RWPE2 (cell line): Measurements from ENCODE around the gene ELOVL6.

ENCODE experiments used
- ATAC-seq: fragments of 200-7000 bp; cut with Tn5 transposase; 3 replicates; pipeline ENCODE4 v1.9.1; 2021; ENCODE audit warnings: low read depth
- DNase-seq: peaks from one replicate; pipeline ENCODE4 v3.0.0-alpha.2; 2020; ENCODE audit warnings: low spot score
- H3K27ac ChIP-seq: fragments of 450-650 bp; 2 replicates; pipeline ENCODE4 v1.5.1; 2017; ENCODE audit warnings: mild to moderate bottlenecking; ENCODE audit not compliant: poor library complexity, severe bottlenecking
- H3K27me3 ChIP-seq: fragments of 250-450 bp; sonication (Bioruptor Pico); 2 replicates; pipeline ENCODE4 v1.5.1; 2021; ENCODE audit warnings: mild to moderate bottlenecking, moderate library complexity; ENCODE audit not compliant: insufficient read depth, poor library complexity, severe bottlenecking
- H3K36me3 ChIP-seq: fragments of 250-450 bp; sonication (Bioruptor Pico); 2 replicates; pipeline ENCODE4 v1.5.1; 2020; ENCODE audit warnings: low read depth, mild to moderate bottlenecking, moderate library complexity
- H3K4me1 ChIP-seq: fragments of 250-450 bp; sonication (Bioruptor Pico); 2 replicates; pipeline ENCODE4 v1.5.1; 2021; ENCODE audit warnings: mild to moderate bottlenecking, moderate library complexity; ENCODE audit not compliant: insufficient read depth, poor library complexity, severe bottlenecking
- H3K4me3 ChIP-seq: fragments of 250-450 bp; sonication (Bioruptor Pico); 2 replicates; pipeline ENCODE4 v1.5.1; 2021; ENCODE audit warnings: mild to moderate bottlenecking, moderate library complexity; ENCODE audit not compliant: severe bottlenecking
- H3K9me3 ChIP-seq: fragments of 250-450 bp; sonication (Bioruptor Pico); 2 replicates; pipeline ENCODE4 v1.5.1; 2021; ENCODE audit warnings: mild to moderate bottlenecking, moderate library complexity; ENCODE audit not compliant: severe bottlenecking
- CTCF ChIP-seq: fragments of 450-650 bp; IDR thresholded peaks from one replicate; pipeline ENCODE4 v1.5.1; 2017; ENCODE audit warnings: mild to moderate bottlenecking, moderate library complexity; ENCODE audit not compliant: poor library complexity, severe bottlenecking

ELOVL6 gene

GRCh38 chr4:110034026-110034393 lies 164.4 kb downstream of the ELOVL6 start:
- ATAC-seq: no peak
- Histone ChIP-seq H3K9me3 (no peaks in the 10 kb centered on the region), H3K4me3 (no peak overlapping the region), H3K27ac (no peak overlapping the region), H3K27me3 (no peaks in the 10 kb centered on the region), H3K4me1 (no peaks in the 10 kb centered on the region), H3K36me3 (no peaks in the 10 kb centered on the region)
- DNase-seq: no peak
- no peak for TF ChIP-seq CTCF

- ATAC-seq: no peak
- Histone ChIP-seq H3K36me3 (no peaks in the 10 kb centered on the region), H3K4me3 (no peak overlapping the region), H3K27ac (no peak overlapping the region), H3K9me3 (no peaks in the 10 kb centered on the region), H3K27me3 (no peaks in the 10 kb centered on the region), H3K4me1 (no peaks in the 10 kb centered on the region)
- DNase-seq: no peak
- no peak for TF ChIP-seq CTCF
These were observed 164.9 kb downstream of the ELOVL6 start for GRCh38 chr4:110033355-110034025.

DNA sequence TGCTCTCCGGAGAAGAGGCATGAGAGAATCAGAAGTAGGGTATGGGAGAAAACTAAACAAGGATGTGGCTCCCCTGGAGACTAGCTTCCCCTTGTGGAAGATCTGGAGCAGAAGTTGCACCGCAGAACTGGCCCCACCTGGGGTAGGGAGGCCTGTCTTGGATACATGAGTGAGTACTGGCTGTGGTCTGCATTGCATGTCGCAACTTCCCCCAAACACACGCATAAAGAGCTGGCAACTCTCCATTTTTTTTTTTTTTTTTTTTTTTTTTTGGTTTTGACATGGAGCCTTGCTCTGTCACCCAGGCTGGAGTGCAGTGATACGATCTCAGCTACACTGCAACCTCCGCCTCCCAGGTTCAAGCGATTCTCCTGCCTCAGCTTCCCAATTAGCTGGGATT lies 165.8 kb downstream of the ELOVL6 start:
- ATAC-seq (no peak), DNase-seq (no peak)
- Histone ChIP-seq H3K27me3 (no peaks in the 10 kb centered on the region), H3K4me1 (no peaks in the 10 kb centered on the region), H3K27ac (no peak overlapping the region), H3K9me3 (no peaks in the 10 kb centered on the region), H3K4me3 (no peak overlapping the region), H3K36me3 (no peaks in the 10 kb centered on the region)
- TF ChIP-seq CTCF: no peak

DNA sequence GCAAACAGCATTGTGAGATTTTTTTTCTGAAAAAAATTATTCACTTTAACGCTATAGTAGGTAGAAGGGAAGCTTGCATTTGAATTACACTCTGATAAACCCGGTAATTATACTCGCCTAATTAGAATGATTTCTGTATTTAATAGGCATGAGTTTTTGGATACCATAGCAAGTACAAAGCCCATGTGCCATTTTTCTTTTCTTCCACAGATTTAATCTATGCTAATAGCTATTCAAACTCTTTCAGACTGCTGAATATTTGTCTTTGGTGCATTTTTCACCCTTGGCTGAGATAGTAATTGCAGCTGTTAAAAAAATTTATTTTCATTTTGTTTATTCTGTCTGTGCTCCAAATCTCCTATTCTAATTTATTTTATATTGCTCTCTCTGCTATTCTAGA lies 172.7 kb downstream of the ELOVL6 start:
- ATAC-seq: no peak
- Histone ChIP-seq H3K4me1 (no peaks in the 10 kb centered on the region), H3K27ac (no peak overlapping the region), H3K36me3 (no peaks in the 10 kb centered on the region), H3K4me3 (no peak overlapping the region), H3K9me3 (no peaks in the 10 kb centered on the region), H3K27me3 (no peaks in the 10 kb centered on the region)
- no peak for TF ChIP-seq CTCF
- DNase-seq: no peak

GRCh38 chr4:110025056-110025455 lies 173.4 kb downstream of the ELOVL6 start:
- Histone ChIP-seq H3K36me3 (no peaks in the 10 kb centered on the region), H3K9me3 (no peaks in the 10 kb centered on the region), H3K4me1 (no peaks in the 10 kb centered on the region), H3K4me3 (no peak overlapping the region), H3K27me3 (no peaks in the 10 kb centered on the region), H3K27ac (no peak overlapping the region)
- no peak for TF ChIP-seq CTCF
- DNase-seq (no peak), ATAC-seq (no peak)
